Measurements from ENCODE around the gene ACTL6B.

ACTL6B gene

GRCh38 chr7:100600730-100601038, 55.6 kb downstream of the ACTL6B start:
- DNase-seq (ENCODE audit: low read depth), result no peak

GRCh38 chr7:100599911-100600729, 56.1 kb downstream of the ACTL6B start:
- no peak for DNase-seq (ENCODE audit: low read depth)

GRCh38 chr7:100598425-100598824, 57.8 kb downstream of the ACTL6B start:
- peak; percentile 9 for DNase-seq (ENCODE audit: low read depth)

- no peak for DNase-seq (ENCODE audit: low read depth)
Observed at GRCh38 chr7:100595188-100595587, 61.1 kb downstream of the ACTL6B start.

All from EH (cell line).